ENCODE data around the gene MID2. TPM values are rescaled to one million over a fixed set of nuclear protein-coding genes. Genes with fewer than 3 reads are reported as not detected.

Gene MID2
- total and polyA plus RNA-seq, 2 experiments from 2014 or later: 0.84 to 2.1 TPM

DNA sequence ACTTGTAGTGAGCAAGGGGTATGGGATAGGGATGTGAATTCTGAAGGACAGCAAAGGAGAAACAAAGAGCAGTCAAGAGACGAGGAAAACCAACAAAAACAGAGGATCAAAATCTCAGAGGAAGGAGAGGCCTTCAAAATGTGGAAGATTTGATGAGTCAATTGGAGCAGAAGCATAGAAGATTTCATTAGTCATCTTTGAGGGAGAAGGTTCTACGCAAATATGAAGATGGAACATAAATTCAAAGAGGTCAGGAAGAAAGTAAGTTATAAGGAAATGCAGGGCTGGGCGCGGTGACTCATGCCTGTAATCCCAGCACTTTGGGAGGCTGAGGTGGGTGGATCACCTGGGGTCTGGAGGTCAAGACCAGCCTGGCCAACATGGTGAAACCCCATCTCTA lies 35.4 kb downstream of the MID2 start:
- Histone ChIP-seq H3K27ac (ENCODE audit: low read depth) (no peak overlapping the region), H3K4me2 (no peak overlapping the region), H3K4me3 (no peak overlapping the region), H3K9me2 (ENCODE audit: insufficient read depth) (no peaks in the 10 kb centered on the region), H4K20me1 (replicated peaks; ENCODE audit: insufficient read depth) (no peaks in the 10 kb centered on the region), H3K36me3 (ENCODE audit: insufficient read depth) (no peaks in the 10 kb centered on the region), H2AFZ (no peak overlapping the region), H3F3A (replicated peaks; ENCODE audit: low read depth) (no peaks in the 10 kb centered on the region), H3K79me2 (replicated peaks; ENCODE audit: insufficient read depth) (no peaks in the 10 kb centered on the region), H3K4me1 (ENCODE audit: insufficient read depth) (no peaks in the 10 kb centered on the region; the same call in 1 of the 2 replicates), H3K27me3 (ENCODE audit: insufficient read depth) (no peaks in the 10 kb centered on the region)
- H3K4me3 Mint-ChIP-seq: no peak overlapping the region
- H3K4me1 Mint-ChIP-seq: peaks cover 9% of the 10 kb centered on the region; the same call in 1 of the 3 replicates
- no peak overlapping the region for H3K27ac Mint-ChIP-seq
- no peak for DNase-seq (ENCODE audit: low spot score)
- H3K36me3 Mint-ChIP-seq (ENCODE audit: low read depth): no peaks in the 10 kb centered on the region
- ATAC-seq: no peak
- peaks cover 2% of the 10 kb centered on the region for H3K27me3 Mint-ChIP-seq (ENCODE audit: insufficient read depth, low read depth, poor library complexity)
- H3K9me3 Mint-ChIP-seq: no peaks in the 10 kb centered on the region
- TF ChIP-seq EZH2 (IDR thresholded peaks at IDR 0.05; ENCODE audit: low read depth, unreplicated experiment) (no peak), ZNF331 (CRISPR knock-in tag; IDR thresholded peaks at IDR 0.05; ENCODE audit: low read depth) (no peak), JUNB (IDR thresholded peaks at IDR 0.05; ENCODE audit: unreplicated experiment) (no peak), ZNF114 (CRISPR knock-in tag; IDR thresholded peaks at IDR 0.05) (no peak), STAT1 (IDR thresholded peaks at IDR 0.05; ENCODE audit: unreplicated experiment) (no peak), POLR2AphosphoS5 (IDR thresholded peaks at IDR 0.05; ENCODE audit: low read depth) (no peak), EZH2phosphoT487 (IDR thresholded peaks at IDR 0.05; ENCODE audit: unreplicated experiment) (no peak), CREB1 (CRISPR knock-in tag; IDR thresholded peaks at IDR 0.05; ENCODE audit: low read depth) (no peak), NANOG (IDR thresholded peaks at IDR 0.05; ENCODE audit: borderline replicate concordance) (no peak)
- TF ChIP-seq, protein P1, sequence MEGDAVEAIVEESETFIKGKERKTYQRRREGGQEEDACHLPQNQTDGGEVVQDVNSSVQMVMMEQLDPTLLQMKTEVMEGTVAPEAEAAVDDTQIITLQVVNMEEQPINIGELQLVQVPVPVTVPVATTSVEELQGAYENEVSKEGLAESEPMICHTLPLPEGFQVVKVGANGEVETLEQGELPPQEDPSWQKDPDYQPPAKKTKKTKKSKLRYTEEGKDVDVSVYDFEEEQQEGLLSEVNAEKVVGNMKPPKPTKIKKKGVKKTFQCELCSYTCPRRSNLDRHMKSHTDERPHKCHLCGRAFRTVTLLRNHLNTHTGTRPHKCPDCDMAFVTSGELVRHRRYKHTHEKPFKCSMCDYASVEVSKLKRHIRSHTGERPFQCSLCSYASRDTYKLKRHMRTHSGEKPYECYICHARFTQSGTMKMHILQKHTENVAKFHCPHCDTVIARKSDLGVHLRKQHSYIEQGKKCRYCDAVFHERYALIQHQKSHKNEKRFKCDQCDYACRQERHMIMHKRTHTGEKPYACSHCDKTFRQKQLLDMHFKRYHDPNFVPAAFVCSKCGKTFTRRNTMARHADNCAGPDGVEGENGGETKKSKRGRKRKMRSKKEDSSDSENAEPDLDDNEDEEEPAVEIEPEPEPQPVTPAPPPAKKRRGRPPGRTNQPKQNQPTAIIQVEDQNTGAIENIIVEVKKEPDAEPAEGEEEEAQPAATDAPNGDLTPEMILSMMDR (conservative IDR thresholded peaks at IDR 0.05; ENCODE audit: low read depth in 2 of 2): no peak
- TF ChIP-seq, protein P2, sequence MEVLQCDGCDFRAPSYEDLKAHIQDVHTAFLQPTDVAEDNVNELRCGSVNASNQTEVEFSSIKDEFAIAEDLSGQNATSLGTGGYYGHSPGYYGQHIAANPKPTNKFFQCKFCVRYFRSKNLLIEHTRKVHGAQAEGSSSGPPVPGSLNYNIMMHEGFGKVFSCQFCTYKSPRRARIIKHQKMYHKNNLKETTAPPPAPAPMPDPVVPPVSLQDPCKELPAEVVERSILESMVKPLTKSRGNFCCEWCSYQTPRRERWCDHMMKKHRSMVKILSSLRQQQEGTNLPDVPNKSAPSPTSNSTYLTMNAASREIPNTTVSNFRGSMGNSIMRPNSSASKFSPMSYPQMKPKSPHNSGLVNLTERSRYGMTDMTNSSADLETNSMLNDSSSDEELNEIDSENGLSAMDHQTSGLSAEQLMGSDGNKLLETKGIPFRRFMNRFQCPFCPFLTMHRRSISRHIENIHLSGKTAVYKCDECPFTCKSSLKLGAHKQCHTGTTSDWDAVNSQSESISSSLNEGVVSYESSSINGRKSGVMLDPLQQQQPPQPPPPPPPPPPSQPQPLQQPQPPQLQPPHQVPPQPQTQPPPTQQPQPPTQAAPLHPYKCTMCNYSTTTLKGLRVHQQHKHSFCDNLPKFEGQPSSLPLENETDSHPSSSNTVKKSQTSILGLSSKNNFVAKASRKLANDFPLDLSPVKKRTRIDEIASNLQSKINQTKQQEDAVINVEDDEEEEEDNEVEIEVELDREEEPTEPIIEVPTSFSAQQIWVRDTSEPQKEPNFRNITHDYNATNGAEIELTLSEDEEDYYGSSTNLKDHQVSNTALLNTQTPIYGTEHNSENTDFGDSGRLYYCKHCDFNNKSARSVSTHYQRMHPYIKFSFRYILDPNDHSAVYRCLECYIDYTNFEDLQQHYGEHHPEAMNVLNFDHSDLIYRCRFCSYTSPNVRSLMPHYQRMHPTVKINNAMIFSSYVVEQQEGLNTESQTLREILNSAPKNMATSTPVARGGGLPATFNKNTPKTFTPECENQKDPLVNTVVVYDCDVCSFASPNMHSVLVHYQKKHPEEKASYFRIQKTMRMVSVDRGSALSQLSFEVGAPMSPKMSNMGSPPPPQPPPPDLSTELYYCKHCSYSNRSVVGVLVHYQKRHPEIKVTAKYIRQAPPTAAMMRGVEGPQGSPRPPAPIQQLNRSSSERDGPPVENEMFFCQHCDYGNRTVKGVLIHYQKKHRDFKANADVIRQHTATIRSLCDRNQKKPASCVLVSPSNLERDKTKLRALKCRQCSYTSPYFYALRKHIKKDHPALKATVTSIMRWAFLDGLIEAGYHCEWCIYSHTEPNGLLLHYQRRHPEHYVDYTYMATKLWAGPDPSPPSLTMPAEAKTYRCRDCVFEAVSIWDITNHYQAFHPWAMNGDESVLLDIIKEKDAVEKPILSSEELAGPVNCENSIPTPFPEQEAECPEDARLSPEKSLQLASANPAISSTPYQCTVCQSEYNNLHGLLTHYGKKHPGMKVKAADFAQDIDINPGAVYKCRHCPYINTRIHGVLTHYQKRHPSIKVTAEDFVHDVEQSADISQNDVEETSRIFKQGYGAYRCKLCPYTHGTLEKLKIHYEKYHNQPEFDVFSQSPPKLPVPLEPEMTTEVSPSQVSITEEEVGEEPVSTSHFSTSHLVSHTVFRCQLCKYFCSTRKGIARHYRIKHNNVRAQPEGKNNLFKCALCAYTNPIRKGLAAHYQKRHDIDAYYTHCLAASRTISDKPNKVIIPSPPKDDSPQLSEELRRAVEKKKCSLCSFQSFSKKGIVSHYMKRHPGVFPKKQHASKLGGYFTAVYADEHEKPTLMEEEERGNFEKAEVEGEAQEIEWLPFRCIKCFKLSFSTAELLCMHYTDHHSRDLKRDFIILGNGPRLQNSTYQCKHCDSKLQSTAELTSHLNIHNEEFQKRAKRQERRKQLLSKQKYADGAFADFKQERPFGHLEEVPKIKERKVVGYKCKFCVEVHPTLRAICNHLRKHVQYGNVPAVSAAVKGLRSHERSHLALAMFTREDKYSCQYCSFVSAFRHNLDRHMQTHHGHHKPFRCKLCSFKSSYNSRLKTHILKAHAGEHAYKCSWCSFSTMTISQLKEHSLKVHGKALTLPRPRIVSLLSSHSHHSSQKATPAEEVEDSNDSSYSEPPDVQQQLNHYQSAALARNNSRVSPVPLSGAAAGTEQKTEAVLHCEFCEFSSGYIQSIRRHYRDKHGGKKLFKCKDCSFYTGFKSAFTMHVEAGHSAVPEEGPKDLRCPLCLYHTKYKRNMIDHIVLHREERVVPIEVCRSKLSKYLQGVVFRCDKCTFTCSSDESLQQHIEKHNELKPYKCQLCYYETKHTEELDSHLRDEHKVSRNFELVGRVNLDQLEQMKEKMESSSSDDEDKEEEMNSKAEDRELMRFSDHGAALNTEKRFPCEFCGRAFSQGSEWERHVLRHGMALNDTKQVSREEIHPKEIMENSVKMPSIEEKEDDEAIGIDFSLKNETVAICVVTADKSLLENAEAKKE (CRISPR knock-in tag; IDR thresholded peaks at IDR 0.05): no peak
- TF ChIP-seq, protein P3, sequence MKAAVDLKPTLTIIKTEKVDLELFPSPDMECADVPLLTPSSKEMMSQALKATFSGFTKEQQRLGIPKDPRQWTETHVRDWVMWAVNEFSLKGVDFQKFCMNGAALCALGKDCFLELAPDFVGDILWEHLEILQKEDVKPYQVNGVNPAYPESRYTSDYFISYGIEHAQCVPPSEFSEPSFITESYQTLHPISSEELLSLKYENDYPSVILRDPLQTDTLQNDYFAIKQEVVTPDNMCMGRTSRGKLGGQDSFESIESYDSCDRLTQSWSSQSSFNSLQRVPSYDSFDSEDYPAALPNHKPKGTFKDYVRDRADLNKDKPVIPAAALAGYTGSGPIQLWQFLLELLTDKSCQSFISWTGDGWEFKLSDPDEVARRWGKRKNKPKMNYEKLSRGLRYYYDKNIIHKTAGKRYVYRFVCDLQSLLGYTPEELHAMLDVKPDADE (IDR thresholded peaks at IDR 0.05): no peak
- TF ChIP-seq, protein P4, sequence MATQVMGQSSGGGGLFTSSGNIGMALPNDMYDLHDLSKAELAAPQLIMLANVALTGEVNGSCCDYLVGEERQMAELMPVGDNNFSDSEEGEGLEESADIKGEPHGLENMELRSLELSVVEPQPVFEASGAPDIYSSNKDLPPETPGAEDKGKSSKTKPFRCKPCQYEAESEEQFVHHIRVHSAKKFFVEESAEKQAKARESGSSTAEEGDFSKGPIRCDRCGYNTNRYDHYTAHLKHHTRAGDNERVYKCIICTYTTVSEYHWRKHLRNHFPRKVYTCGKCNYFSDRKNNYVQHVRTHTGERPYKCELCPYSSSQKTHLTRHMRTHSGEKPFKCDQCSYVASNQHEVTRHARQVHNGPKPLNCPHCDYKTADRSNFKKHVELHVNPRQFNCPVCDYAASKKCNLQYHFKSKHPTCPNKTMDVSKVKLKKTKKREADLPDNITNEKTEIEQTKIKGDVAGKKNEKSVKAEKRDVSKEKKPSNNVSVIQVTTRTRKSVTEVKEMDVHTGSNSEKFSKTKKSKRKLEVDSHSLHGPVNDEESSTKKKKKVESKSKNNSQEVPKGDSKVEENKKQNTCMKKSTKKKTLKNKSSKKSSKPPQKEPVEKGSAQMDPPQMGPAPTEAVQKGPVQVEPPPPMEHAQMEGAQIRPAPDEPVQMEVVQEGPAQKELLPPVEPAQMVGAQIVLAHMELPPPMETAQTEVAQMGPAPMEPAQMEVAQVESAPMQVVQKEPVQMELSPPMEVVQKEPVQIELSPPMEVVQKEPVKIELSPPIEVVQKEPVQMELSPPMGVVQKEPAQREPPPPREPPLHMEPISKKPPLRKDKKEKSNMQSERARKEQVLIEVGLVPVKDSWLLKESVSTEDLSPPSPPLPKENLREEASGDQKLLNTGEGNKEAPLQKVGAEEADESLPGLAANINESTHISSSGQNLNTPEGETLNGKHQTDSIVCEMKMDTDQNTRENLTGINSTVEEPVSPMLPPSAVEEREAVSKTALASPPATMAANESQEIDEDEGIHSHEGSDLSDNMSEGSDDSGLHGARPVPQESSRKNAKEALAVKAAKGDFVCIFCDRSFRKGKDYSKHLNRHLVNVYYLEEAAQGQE (IDR thresholded peaks at IDR 0.05; ENCODE audit: unreplicated experiment): no peak
